GM18499 (cell line): ENCODE results near the gene P3H2.
A peak's percentile ranks its signal among the peaks of the same experiment; 100 is the strongest.

ENCODE experiments used
- ATAC-seq: cut with Tn5 transposase; IDR thresholded peaks from one replicate; pipeline ENCODE4 v1.9.1; 2021; ENCODE audit warnings: moderate number of reproducible peaks; ENCODE audit not compliant: insufficient read depth, unreplicated experiment

Gene P3H2

GRCh38 chr3:190127797-190128196 is 7.1 kb upstream of the P3H2 start:
- ATAC-seq, result no peak

GRCh38 chr3:190127195-190127594 is 6.5 kb upstream of the P3H2 start:
- ATAC-seq, result no peak

- ATAC-seq, result no peak
Measured at GRCh38 chr3:190125436-190126068, 4.9 kb upstream of the P3H2 start.

GRCh38 chr3:190124067-190124466 is 3.4 kb upstream of the P3H2 start:
- ATAC-seq, result no peak

GRCh38 chr3:190122198-190122771 is 1.6 kb upstream of the P3H2 start:
- ATAC-seq, result no peak

- no peak for ATAC-seq
Measured at GRCh38 chr3:190121383-190121782, 686 bp upstream of the P3H2 start.

- no peak for ATAC-seq
Measured at GRCh38 chr3:190121061-190121377, 322 bp upstream of the P3H2 start.

GRCh38 chr3:190119461-190120268 is 1.0 kb downstream of the P3H2 start:
- ATAC-seq, result peak; percentile 34

GRCh38 chr3:190118438-190118837 is 2.3 kb downstream of the P3H2 start:
- ATAC-seq, result no peak

- no peak for ATAC-seq
Measured at GRCh38 chr3:190117981-190118380, 2.7 kb downstream of the P3H2 start.

- ATAC-seq, result no peak
Measured at GRCh38 chr3:190116551-190117067, 4.1 kb downstream of the P3H2 start.

GRCh38 chr3:190110826-190111225 is 9.9 kb downstream of the P3H2 start:
- ATAC-seq, result no peak

- ATAC-seq, result no peak
Measured at GRCh38 chr3:190109441-190109840, 11.3 kb downstream of the P3H2 start.

GRCh38 chr3:190108804-190109203 is 11.9 kb downstream of the P3H2 start:
- no peak for ATAC-seq

GRCh38 chr3:190105876-190106275 is 14.8 kb downstream of the P3H2 start:
- no peak for ATAC-seq

- ATAC-seq, result peak; percentile 36
Measured at GRCh38 chr3:190101320-190102011, 19.2 kb downstream of the P3H2 start.

- no peak for ATAC-seq
Measured at GRCh38 chr3:190099099-190099498, 21.6 kb downstream of the P3H2 start.

GRCh38 chr3:190097617-190098016 is 23.1 kb downstream of the P3H2 start:
- no peak for ATAC-seq

- ATAC-seq, result no peak
Measured at GRCh38 chr3:190097025-190097424, 23.7 kb downstream of the P3H2 start.

GRCh38 chr3:190096345-190096744 is 24.4 kb downstream of the P3H2 start:
- ATAC-seq, result no peak

GRCh38 chr3:190094160-190094718 is 26.5 kb downstream of the P3H2 start:
- ATAC-seq, result no peak
